HepG2 (cell line): ENCODE data around the gene CFAP221.

Experiments
- BHLHE40 ChIP-seq: IDR thresholded peaks from 2 replicates; pipeline ENCODE4 v1.6.1; 2011; ENCODE audit warnings: low read length, improper control_type of control experiment
- BRCA1 ChIP-seq: sonication (generic); formaldehyde crosslinking; IDR thresholded peaks from 2 replicates; pipeline ENCODE4 v1.4.0; 2020; ENCODE audit warnings: missing genetic modification reagents
- FOXJ3 ChIP-seq: sonication (generic); formaldehyde crosslinking; IDR thresholded peaks from 2 replicates; pipeline ENCODE4 v1.4.0; 2020; ENCODE audit warnings: missing genetic modification reagents, mild to moderate bottlenecking, borderline replicate concordance
- NR1H2 ChIP-seq: sonication (generic); formaldehyde crosslinking; IDR thresholded peaks from 2 replicates; pipeline ENCODE4 v1.8.1; 2022; ENCODE audit warnings: low read depth, missing genetic modification reagents, borderline replicate concordance
- POLR2A ChIP-seq, 2 experiments: IDR thresholded peaks; 2 replicates each; pipeline ENCODE4 v1.6.1; 2011; ENCODE audit warnings: low read depth in 2 of 2, low read length in 2 of 2, mild to moderate bottlenecking in 1 of 2, moderate library complexity in 1 of 2; ENCODE audit not compliant: insufficient read depth in 1 of 2
- U2AF1 ChIP-seq: fragments of 200-400 bp; formaldehyde crosslinking; optimal IDR thresholded peaks from 2 replicates; pipeline ENCODE3; 2017; ENCODE audit warnings: mild to moderate bottlenecking, low read depth, low read length

GRCh38 chr2:119671752-119672151 lies 127.5 kb downstream of the CFAP221 start:
- no peak for TF ChIP-seq U2AF1
- TF ChIP-seq NR1H2 (CRISPR knock-in tag), result no peak
- TF ChIP-seq POLR2A (IDR thresholded peaks at IDR 0.05; ENCODE audit: insufficient read depth in 1 of 2, low read depth in 2 of 2, low read length in 2 of 2), result no peak
- TF ChIP-seq FOXJ3 (CRISPR knock-in tag), result no peak
- no peak for TF ChIP-seq BRCA1
- TF ChIP-seq BHLHE40, result no peak
